Measurements from ENCODE around the gene CD2BP2. TPM values are rescaled to one million over a fixed set of nuclear protein-coding genes. Genes with fewer than 3 reads are reported as not detected.

Gene CD2BP2
- total and polyA plus RNA-seq, 9 of the 15 experiments (the other 6 are each of a cell fraction or from before 2014, with no cell fraction given): 3.9 to 51.1 (median 32.8) TPM

- TF ChIP-seq NBN (IDR thresholded peaks at IDR 0.05; ENCODE audit: low read depth): no peak
- no peak for TF ChIP-seq ZKSCAN1 (IDR thresholded peaks at IDR 0.05; ENCODE audit: low read depth, low read length)
Measured at GRCh38 chr16:30356401-30357084, 1.4 kb upstream of the CD2BP2 start (continued).

- H3K27me3 ChIP-seq (ENCODE audit: control insufficient read depth in 2 of 2, insufficient read depth in 2 of 2, low read length in 2 of 2): no peaks in the 10 kb centered on the region
- H2AFZ ChIP-seq (ENCODE audit: low read depth, low read length): peak overlapping the region; percentile 96
- peaks cover 13 to 53% of the 10 kb centered on the region in 2 experiments; a peak in 4 of 5 replicates for H3K4me1 ChIP-seq (replicated peaks in 1 of 2; ENCODE audit: control insufficient read depth in 2 of 2, insufficient read depth in 2 of 2, low read length in 2 of 2)
- H3K9me1 ChIP-seq (ENCODE audit: control insufficient read depth, insufficient read depth, low read length): no peaks in the 10 kb centered on the region
- no peak; the same call in 2 of the 3 replicates for ATAC-seq
- peak overlapping the region; percentile 99 for H3K27ac ChIP-seq (ENCODE audit: extremely low read depth, low read depth, low read length)
- peaks cover 30% of the 10 kb centered on the region for H3K79me2 ChIP-seq (ENCODE audit: control insufficient read depth, insufficient read depth, low read length)
- no peak for FAIRE-seq
- in situ Hi-C loops (cut with MboI) (loop anchor here (25.0 kb wide), 1 partner anchor 894 kb away; the partner anchor contains the start of genes BOLA2, SLX1B and SULT1A4), intact Hi-C loops (cut with micrococcal nuclease) (loop anchor here (2.0 to 5.0 kb wide), 2 partner anchors 15 to 51 kb away; partner anchors contain the start of genes TBC1D10B and ZNF771)
- WGBS (ENCODE audit: insufficient coverage, low coverage, missing lambda C conversion rate): 40% methylated on average over 5 of the region's 7 CpGs
- H3K9ac ChIP-seq (ENCODE audit: insufficient read depth in 1 of 2, low read depth in 2 of 2, low read length in 2 of 2): peak overlapping the region; percentile 96
- H3K9me3 ChIP-seq (replicated peaks; ENCODE audit: control insufficient read depth, insufficient read depth, low read depth, low read length): no peaks in the 10 kb centered on the region
- H3K36me3 ChIP-seq (ENCODE audit: control insufficient read depth, insufficient read depth, low read length): peaks cover 72% of the 10 kb centered on the region; the same call in 2 of the 3 replicates
- no TSS peak for BruUV-seq (replicated peaks)
- ChIA-PET CTCF (ENCODE audit: low intra/inter-chr PET ratio) (no interaction called here), POLR2A (interaction anchor here (0.6 to 8.2 kb wide), 8 partner anchors 8 to 333 kb away, joined by 3 to 77 read pairs (median 5); partner anchors contain the start of gene TBC1D10B)
- H4K20me1 ChIP-seq (replicated peaks; ENCODE audit: control insufficient read depth, insufficient read depth, low read length): no peaks in the 10 kb centered on the region
- peak overlapping the region; percentile 94 for H3K4me3 ChIP-seq
- peak overlapping the region; percentile 99 for H3K4me2 ChIP-seq (ENCODE audit: insufficient read depth, low read length)
- DNase-seq (ENCODE audit: extremely low read depth in 1 of 4, low spot score in 3 of 4): no peak
- TF ChIP-seq THRA (IDR thresholded peaks at IDR 0.05) (no peak), CTBP1 (IDR thresholded peaks at IDR 0.05; ENCODE audit: borderline replicate concordance) (no peak), ZBTB9 (CRISPR knock-in tag; IDR thresholded peaks at IDR 0.05) (peak; percentile 48; the same call in 1 of the 2 replicates), POLR2G (IDR thresholded peaks at IDR 0.05; ENCODE audit: low read depth, low read length) (peak; percentile 38; the same call in 1 of the 2 replicates), SUPT5H (IDR thresholded peaks at IDR 0.05) (0 out of 2 replicates have a peak, but pooled peaks have one; percentile 17), ERF (CRISPR knock-in tag; IDR thresholded peaks at IDR 0.05) (no peak), E2F5 (CRISPR knock-in tag; IDR thresholded peaks at IDR 0.05) (no peak), ZKSCAN8 (CRISPR knock-in tag; IDR thresholded peaks at IDR 0.05) (no peak), KLF1 (tag; IDR thresholded peaks at IDR 0.05) (0 out of 2 replicates have a peak, but pooled peaks have one; percentile 1), ZNF57 (CRISPR knock-in tag; IDR thresholded peaks at IDR 0.05) (0 out of 2 replicates have a peak, but pooled peaks have one; percentile 44), ETV1 (tag; conservative IDR thresholded peaks at IDR 0.05; ENCODE audit: low read depth) (no peak)
Measured at GRCh38 chr16:30355954-30356308, 823 bp upstream of the CD2BP2 start.
